Suprapubic skin (tissue), 4 donors: Measurements from ENCODE around the gene LRP3. TPM values are rescaled to one million over a fixed set of nuclear protein-coding genes. Genes with fewer than 3 reads are reported as not detected.

Source experiments
- DNase-seq, 2 donors: peaks; one replicate each; pipeline ENCODE4 v3.0.0-alpha.2; 2019; ENCODE audit warnings: low spot score in 2 of 2
- H3K27ac ChIP-seq: fragments of 200-600 bp; sonication (generic); one replicate; pipeline ENCODE4 v1.5.1; 2019
- H3K27me3 ChIP-seq: fragments of 200-600 bp; sonication (generic); one replicate; pipeline ENCODE4 v1.5.1; 2019
- H3K36me3 ChIP-seq: fragments of 200-600 bp; sonication (generic); one replicate; pipeline ENCODE4 v1.5.1; 2019
- H3K4me1 ChIP-seq: fragments of 200-600 bp; sonication (generic); one replicate; pipeline ENCODE4 v1.5.1; 2019
- H3K4me3 ChIP-seq: fragments of 200-600 bp; sonication (generic); one replicate; pipeline ENCODE4 v1.5.1; 2019; ENCODE audit warnings: mild to moderate bottlenecking
- H3K9me3 ChIP-seq: fragments of 200-600 bp; sonication (generic); one replicate; pipeline ENCODE4 v1.5.1; 2019
- EP300 ChIP-seq: sonication (generic); formaldehyde crosslinking; IDR thresholded peaks from one replicate; pipeline ENCODE4 v1.6.1; 2017; ENCODE audit warnings: antibody characterized with exemption
- POLR2A ChIP-seq, 2 donors: fragments of 450-650 bp; IDR thresholded peaks; one replicate each; pipeline ENCODE4 v1.6.1; 2017; ENCODE audit warnings: antibody characterized with exemption in 2 of 2, mild to moderate bottlenecking in 2 of 2, moderate library complexity in 2 of 2
- POLR2AphosphoS5 ChIP-seq, 3 donors: sonication (generic); formaldehyde crosslinking; IDR thresholded peaks; one replicate each; pipeline ENCODE4 v1.6.1; 2017; ENCODE audit warnings: antibody characterized with exemption in 3 of 3
- WGBS: methylation state at CpG from one replicate; pipeline ENCODE4 v1.1.5; 2018; 5-methylcytosine and 5-hydroxymethylcytosine counted together
- total RNA-seq, 4 donors: library from RNA; depleted of rRNA; stranded (reverse); fragments of >200 nt; gene quantifications; one replicate each; pipeline ENCODE4 v1.1.0, GENCODE V29; 2016
- TF ChIP-seq, protein P1 (sequence below), 2 donors: fragments of 200-600 bp in 1 of 2; fragments of 450-650 bp in 1 of 2; sonication (generic) in 1 of 2; IDR thresholded peaks; one replicate each; pipeline ENCODE4 v1.5.1; 2016 to 2019; ENCODE audit warnings: antibody characterized with exemption in 2 of 2, mild to moderate bottlenecking in 1 of 2, moderate library complexity in 1 of 2

LRP3 gene
- total RNA-seq, 4 donors from 2014 or later, result 9.8 to 17.1 (median 14.0) TPM

DNA sequence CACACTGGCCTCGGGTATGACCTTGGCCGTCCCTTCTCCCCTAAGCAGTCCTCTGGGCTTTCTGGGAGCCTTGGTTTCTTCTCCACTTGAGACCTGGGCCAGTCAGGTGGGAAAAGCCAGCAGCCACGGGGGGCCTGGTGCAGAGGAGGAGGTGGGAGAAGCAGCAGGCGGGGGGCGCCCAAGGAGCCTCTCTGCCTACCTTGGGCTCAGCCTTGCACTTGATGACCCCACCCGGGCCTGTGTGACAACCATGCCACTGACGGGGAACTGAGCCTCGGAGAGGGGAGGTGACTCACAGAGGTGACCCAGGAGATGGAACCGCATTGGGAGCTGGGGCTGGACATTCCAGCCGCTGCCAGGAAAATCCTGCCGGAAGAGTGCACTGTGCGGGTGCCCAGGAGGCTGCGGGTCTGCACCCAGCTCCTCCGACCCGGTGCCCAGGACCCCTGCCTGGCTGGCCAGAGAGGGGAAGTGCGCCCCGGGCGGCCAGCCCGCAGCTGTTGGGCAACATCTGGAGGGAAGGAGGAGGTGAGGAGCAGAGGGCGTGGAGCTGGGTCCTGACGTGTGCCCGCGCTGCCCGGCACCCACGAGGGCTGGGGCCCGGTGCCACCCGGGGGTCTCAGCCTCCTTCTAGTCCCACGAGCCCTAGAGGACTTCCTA is 55.0 kb downstream of the LRP3 start:
- DNase-seq, result no peak
- no peaks in the 10 kb centered on the region for H3K36me3 ChIP-seq
- no peak overlapping the region for H3K4me3 ChIP-seq
- H3K27me3 ChIP-seq, result peaks cover 9% of the 10 kb centered on the region
- TF ChIP-seq POLR2A (IDR thresholded peaks at IDR 0.05), result no peak
- no peak for TF ChIP-seq EP300
- no peak for TF ChIP-seq POLR2AphosphoS5 (IDR thresholded peaks at IDR 0.05)
- TF ChIP-seq, protein P1, sequence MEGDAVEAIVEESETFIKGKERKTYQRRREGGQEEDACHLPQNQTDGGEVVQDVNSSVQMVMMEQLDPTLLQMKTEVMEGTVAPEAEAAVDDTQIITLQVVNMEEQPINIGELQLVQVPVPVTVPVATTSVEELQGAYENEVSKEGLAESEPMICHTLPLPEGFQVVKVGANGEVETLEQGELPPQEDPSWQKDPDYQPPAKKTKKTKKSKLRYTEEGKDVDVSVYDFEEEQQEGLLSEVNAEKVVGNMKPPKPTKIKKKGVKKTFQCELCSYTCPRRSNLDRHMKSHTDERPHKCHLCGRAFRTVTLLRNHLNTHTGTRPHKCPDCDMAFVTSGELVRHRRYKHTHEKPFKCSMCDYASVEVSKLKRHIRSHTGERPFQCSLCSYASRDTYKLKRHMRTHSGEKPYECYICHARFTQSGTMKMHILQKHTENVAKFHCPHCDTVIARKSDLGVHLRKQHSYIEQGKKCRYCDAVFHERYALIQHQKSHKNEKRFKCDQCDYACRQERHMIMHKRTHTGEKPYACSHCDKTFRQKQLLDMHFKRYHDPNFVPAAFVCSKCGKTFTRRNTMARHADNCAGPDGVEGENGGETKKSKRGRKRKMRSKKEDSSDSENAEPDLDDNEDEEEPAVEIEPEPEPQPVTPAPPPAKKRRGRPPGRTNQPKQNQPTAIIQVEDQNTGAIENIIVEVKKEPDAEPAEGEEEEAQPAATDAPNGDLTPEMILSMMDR (IDR thresholded peaks at IDR 0.05), result no peak
- no peaks in the 10 kb centered on the region for H3K9me3 ChIP-seq
- H3K4me1 ChIP-seq, result peaks cover 9% of the 10 kb centered on the region
- H3K27ac ChIP-seq, result no peak overlapping the region
- WGBS, result 86% methylated on average over 1 of the region's 28 CpGs

DNA sequence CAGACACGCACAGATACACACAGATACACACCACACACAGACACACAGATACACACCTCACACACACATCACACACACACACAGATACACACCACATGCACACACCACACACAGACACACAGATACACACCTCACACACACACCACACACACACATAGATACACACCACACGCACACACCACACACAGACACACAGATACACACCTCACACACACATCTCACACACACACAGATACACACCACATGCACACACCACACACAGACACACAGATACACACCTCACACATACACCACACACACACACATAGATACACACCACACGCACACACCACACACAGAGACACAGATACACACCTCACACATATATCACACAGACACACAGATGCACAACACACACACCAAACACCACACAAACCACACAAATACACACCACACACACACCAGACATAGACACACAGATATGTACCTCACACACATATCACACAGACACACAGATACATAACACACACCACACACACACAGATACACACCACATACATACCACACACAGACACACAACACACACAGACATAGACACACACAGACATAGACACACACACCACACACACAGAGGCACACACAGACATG is 55.7 kb downstream of the LRP3 start:
- peaks cover 9% of the 10 kb centered on the region for H3K27me3 ChIP-seq
- no peak overlapping the region for H3K4me3 ChIP-seq
- no peak overlapping the region for H3K27ac ChIP-seq
- WGBS, result 81% methylated on average over 3 of the region's 3 CpGs
- H3K36me3 ChIP-seq, result no peaks in the 10 kb centered on the region
- no peak for DNase-seq
- TF ChIP-seq, protein P1 (IDR thresholded peaks at IDR 0.05), result no peak
- TF ChIP-seq POLR2A (IDR thresholded peaks at IDR 0.05), result no peak
- no peak for TF ChIP-seq EP300
- no peak for TF ChIP-seq POLR2AphosphoS5 (IDR thresholded peaks at IDR 0.05)
- peaks cover 9% of the 10 kb centered on the region for H3K4me1 ChIP-seq
- H3K9me3 ChIP-seq, result no peaks in the 10 kb centered on the region

DNA sequence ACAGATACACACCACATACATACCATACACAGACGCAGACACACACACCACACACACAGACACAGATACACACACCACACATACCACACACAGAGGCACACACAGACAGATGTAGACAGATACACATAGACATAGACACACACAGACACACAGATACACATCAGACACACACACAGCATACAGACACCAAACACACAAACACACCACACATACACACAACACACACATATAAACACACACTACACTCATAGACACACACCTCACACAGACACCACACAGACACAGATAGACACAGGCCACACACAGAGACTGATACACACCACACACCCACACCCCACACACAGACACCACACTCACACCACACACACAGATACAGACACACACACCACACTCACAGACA is 56.4 kb downstream of the LRP3 start:
- Histone ChIP-seq H3K4me1 (peaks cover 9% of the 10 kb centered on the region), H3K36me3 (no peaks in the 10 kb centered on the region), H3K9me3 (no peaks in the 10 kb centered on the region), H3K4me3 (no peak overlapping the region), H3K27ac (no peak overlapping the region), H3K27me3 (peaks cover 9% of the 10 kb centered on the region)
- no peak for TF ChIP-seq POLR2A (IDR thresholded peaks at IDR 0.05)
- TF ChIP-seq, protein P1 (IDR thresholded peaks at IDR 0.05), result no peak
- no peak for DNase-seq
- no CpG with 5 or more reads among the region's 1 CpG for WGBS

DNA sequence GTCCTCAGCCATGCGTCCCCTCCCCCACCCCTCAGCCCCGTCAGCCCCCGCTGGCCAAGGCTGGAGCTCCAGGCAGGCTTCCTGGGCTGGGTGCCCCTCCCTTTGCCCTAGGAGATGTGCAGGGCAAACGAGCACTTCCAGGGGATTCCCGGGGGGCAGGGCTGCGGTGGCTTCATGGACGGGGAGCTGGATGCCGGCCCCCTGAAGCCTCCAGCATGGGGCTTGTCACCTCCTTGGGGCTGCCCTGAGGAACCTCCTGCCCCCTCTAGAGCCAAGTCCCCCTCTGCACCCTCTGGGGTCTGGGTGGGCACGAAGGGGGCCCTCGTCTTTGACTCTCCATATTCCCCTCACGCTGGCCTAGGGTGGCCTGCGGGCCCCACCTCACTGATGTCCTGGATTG is 56.9 kb downstream of the LRP3 start:
- DNase-seq, result no peak
- Histone ChIP-seq H3K36me3 (no peaks in the 10 kb centered on the region), H3K4me1 (peaks cover 9% of the 10 kb centered on the region), H3K27me3 (peaks cover 9% of the 10 kb centered on the region), H3K9me3 (no peaks in the 10 kb centered on the region), H3K27ac (no peak overlapping the region), H3K4me3 (no peak overlapping the region)
- TF ChIP-seq EP300 (no peak), POLR2A (IDR thresholded peaks at IDR 0.05) (no peak), POLR2AphosphoS5 (IDR thresholded peaks at IDR 0.05) (no peak)
- TF ChIP-seq, protein P1 (IDR thresholded peaks at IDR 0.05), result no peak
- 100% methylated on average over 1 of the region's 12 CpGs for WGBS

DNA sequence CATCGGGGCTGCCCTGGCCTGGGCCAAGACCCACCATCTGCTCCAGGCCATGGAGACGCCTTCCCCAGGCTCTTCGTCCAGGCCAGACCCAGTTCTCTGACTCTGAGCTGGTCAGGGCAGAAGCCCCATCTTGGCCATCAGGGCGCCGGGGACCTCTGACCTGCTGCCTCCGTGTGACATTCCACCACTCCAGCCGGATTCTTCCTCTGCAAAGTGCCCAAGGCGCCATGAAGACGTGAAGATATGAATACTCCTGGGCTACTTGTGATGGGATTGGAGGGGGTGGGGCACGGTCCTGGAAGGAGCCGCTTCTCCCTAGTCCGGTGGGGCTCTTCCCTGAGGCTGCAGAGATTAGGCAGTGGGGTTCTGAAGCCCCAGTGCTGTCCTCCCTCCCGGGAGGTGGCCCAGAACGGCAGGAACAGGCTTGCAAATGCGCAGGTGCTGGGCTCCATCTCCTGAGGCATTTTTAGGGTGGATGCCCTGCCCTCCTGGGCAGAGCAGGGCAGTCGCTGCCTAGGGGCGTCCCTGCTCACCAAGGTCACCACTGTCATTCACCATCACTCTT is 57.5 kb downstream of the LRP3 start:
- no peak for DNase-seq
- Histone ChIP-seq H3K27ac (no peak overlapping the region), H3K36me3 (no peaks in the 10 kb centered on the region), H3K4me1 (peaks cover 9% of the 10 kb centered on the region), H3K4me3 (no peak overlapping the region), H3K27me3 (peaks cover 9% of the 10 kb centered on the region), H3K9me3 (no peaks in the 10 kb centered on the region)
- WGBS, result 30% methylated on average over 4 of the region's 17 CpGs
- TF ChIP-seq POLR2AphosphoS5 (IDR thresholded peaks at IDR 0.05) (no peak), POLR2A (IDR thresholded peaks at IDR 0.05) (no peak), EP300 (no peak)
- TF ChIP-seq, protein P1 (IDR thresholded peaks at IDR 0.05), result no peak
